HG02571 (cell line): Measurements from ENCODE around the gene LIPA.
"Not testable (repeated sequence)": the region's sequence is repeated elsewhere in the genome, so short reads cannot be mapped to it uniquely, and the experiment has no call there.

Experiments
- ATAC-seq: cut with Tn5 transposase; IDR thresholded peaks from one replicate; pipeline ENCODE4 v1.9.1; 2021; ENCODE audit warnings: mild to moderate bottlenecking, moderate library complexity; ENCODE audit not compliant: unreplicated experiment

The LIPA gene

DNA sequence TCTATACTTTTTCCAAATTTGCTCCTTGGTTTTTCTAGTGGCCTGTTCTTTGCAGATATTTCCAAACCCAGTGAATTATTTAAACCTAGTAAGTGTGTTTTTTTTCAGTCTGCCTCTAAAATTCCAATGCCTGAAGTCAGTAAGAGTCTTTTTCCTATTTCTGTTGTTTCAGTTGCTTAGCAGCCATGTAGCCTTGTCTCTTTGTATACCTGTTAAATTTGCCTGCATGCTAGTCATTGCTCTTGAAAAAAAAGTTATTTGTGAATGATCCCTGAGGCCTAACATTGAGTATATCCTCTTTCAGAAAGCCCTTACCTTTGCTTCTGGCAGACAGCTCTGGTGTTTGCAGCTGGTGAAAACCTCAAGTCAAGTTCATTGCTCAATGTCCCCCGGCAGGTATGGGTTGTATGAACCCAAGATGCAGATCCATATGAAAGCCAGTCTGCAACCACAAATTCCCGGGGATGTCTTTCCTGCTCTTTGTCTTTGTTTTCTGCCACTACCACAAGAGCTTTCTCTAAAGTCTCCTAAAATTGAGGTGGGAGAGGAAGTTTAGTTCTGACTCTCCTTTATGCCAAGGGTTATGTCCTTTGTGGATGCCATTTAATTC is 80.2 kb downstream of the LIPA start:
- ATAC-seq = no peak

DNA sequence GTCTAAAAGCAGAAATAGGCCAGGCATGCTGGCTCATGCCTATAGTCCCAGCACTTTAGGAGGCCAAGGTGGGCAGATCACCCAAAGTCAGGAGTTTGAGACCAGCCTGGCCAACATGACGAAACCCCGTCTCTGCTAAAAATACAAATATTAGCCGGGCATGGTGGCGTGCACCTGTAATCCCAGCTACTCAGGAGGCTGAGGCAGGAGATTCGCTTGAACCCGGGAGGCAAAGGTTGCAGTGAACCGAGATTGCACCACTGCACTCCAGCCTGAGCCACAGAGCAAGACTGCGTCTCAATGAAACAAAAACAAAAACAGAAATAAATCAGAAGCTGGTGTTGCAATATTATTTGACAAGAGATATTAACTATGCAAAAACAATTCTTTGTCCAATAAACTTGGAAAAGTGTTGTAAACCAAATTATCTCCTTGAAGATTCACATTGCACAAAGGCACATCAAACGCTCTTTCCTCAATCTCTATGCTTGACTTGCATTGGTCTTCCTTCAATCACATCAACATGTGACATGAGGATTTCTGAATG is 83.1 kb downstream of the LIPA start:
- not testable (repeated sequence) for ATAC-seq

DNA sequence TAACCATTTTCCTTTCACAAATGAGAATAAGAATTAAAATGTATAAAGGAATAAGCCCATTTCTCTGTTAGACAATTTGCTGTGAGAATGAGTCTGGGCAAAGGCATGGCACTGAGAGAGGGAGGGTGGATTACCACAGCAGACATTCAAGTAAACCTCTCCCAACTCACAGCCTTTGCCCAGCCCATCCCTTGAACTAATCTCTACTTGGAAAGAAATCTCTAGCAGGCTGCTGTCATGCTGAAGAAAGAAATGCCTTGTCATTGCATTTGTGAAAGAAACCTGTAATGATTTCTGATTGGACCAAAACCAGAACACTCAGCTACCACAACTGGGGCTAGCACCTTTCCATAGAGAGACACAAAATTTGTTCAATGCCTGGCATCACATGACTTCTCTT is 83.7 kb downstream of the LIPA start:
- ATAC-seq = no peak

DNA sequence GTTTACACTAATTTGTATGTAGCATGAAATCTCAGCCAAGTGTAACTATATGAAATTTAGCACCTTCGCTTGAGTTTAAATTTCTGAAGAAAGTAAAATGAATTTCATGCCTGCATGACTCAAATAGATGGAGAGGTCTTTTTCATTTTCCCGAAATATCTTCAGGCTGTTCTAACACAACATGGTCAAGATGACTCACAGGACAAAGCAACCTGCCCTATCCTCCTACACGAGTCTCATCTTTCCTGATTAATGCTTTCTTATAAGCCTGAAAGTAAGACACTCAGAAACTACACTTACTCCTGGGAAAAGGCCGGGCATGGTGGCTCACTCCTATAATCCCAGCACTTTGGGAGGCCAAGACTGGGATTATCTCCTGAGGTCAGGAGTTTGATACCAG is 85.7 kb downstream of the LIPA start:
- ATAC-seq = no peak

DNA sequence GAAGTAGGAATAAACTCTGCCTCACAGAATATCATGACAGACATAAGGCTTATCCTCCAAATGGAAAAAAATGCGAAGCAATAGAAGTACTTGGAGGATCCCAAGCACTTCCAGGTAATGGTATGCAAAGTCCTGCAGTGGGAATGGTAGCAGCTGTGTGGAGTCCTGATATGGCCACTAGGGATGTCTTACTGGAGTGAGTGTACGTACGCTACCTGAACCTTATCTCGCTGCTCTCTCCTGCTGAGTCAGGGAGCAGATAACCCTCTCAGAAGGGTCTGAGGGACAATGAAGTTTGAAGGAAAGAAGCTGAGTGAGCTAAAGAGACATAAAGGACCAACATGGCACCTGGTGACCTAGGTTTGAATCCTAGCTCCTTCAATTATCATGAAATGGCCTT is 86.7 kb downstream of the LIPA start:
- no peak for ATAC-seq

DNA sequence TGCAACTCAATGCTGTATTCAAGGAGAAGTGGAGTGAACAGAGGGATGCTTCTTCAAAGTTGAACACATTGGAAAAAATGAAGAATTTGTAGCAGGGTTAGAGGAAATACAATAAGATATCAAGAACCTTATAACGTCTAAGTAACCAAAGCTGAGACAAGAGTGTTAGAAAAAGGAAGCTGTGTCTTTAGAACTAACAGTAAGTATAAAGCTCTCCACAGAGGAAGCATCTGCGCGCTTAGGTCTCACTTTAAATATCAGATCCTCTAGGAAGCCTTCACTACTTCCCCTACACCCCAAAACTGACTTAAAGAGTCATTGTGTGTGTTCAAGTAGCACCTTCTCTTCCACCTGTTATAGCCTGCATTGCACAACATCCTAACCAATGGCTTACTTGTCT is 87.5 kb downstream of the LIPA start:
- no peak for ATAC-seq
